Kasumi-1 (cell line): ENCODE data around the gene SLC12A7.

Experiments used
- DNase-seq, 2 experiments: peaks; one replicate each; lab custom pipeline; 2025; lab: John Stamatoyannopoulos, UW

SLC12A7 gene

DNA sequence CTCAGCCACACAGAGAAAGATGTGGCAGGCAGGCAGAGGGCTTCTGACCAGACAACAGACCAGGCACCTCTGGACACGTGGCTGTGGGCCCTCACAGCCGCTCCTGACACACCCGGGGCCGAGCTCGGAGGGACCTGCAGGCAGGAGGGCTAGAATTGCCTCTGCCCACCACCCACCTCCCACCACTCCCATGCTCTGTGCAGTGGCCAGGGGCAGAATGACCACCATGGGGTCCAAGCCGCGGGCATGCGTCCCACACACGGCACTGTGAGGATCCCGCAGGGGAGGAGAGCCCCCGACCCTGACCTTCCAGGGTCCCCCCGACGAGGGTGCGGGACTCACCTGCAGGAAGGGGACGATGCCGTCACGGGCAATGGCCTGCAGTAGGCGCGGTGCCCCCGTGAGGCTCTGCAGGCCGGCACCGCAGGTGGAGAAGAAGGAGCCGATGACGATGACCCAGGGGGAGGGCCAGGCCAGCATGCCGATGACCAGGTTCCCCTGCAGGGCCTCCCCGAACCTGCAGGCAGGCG is 34.3 kb downstream of the SLC12A7 start:
- no peak for DNase-seq

DNA sequence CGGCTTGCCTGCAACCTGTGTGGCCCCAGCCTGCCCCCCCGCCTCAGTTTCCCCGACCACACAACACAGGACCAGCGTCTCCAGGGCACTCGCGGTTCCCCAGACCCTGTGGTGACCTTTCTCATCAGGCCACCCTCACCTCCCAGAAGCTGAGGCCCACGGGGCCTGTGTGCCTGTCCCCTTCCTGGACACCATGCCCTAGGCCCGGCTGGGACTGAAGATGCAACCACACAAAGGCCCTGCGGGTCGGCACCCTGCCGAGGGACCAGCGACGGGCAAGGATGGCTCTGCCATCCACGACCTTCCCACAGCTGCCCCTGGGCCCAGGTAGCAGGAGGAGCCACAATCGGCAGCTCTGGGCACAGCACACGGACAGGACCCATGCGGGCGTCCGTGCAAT is 34.8 kb downstream of the SLC12A7 start:
- DNase-seq, result no peak

DNA sequence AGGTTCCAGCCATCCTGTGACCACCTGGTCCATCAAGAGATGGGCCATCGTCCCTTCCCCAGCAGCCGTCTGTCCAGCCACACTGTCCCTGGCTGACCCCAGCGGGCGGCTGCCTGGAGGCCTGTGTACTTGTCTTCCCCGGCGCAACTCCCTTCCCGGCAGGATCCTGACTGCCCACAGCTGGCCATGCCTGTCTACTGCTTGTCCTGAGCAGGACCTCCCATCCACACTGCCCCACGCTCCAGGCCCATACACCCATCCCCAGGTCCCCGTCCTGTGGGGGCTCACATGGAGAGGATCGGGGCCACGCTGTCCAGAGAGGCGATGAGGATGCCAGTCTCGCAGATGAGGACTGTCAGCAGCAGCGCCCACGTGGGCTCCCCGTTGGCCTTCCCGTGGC is 35.5 kb downstream of the SLC12A7 start:
- no peak for DNase-seq

DNA sequence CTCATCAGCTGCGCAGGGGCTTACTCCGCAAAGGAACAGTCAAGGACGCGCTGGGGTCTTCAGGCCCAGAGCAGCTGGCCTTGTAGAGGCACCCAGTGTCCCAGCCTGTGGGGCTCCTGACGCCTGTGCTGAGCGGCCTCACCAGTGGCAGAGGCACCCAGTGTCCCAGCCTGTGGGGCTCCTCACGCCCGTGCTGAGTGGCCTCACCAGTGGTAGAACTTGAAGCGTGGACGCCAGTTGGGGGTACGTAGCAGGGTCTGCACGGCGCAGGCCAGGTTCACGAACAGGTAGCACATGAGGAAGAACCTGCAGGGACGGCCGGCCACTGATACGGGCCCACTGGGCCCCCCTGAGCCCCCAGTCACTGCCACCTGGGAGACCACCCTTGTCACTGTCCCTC is 35.9 kb downstream of the SLC12A7 start:
- no peak for DNase-seq

DNA sequence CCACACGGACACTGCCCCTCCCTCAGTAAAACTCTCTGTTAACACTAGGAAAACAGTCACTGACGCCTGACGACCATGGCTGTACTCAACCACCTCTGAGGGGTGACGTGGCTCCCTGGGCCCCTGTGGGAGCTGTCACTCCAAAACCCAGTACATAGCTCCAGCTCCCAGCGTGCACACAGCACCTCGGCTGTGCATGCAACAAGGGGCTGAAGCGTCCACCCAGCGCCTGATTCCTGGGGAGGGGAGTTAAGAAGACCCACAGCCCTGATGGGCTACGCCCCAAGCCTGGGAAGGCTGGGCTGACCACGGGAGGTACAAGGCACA is 36.3 kb downstream of the SLC12A7 start:
- DNase-seq, result no peak

DNA sequence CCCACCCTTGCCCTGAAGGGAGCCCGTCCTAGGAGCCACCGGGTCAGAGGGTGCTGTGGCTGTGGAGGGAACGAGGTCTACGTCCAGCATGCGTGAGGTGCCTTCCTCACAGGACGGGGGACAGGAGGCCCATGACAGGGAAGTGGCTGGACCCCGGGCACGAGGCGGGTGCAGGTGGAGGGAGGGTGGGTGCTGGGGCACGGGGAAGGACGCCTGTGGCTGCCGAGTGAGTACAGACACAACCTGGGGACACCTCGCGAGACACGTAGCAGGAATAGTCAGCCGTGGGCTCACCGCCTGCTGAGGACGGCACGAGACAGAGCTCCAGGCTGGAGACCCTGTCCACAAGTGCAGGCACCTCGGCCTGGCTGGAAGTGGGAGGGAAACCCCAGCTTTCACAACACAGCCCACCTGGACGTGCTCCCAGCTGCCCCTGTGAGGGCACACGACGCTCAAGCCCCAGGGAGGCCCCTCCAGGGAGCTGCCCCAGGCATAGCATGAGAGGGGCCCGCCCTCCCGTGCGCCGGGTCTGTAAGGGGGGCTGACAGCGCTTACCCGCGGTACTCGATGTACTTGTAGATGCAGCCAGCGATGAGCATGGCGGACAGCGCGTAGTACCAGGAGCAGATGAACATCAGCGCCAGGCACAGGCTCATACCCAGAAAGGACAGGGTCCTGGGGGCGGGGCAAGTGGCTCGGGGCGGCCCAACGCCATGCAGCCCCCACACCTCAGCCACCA is 36.9 kb downstream of the SLC12A7 start:
- no peak for DNase-seq

DNA sequence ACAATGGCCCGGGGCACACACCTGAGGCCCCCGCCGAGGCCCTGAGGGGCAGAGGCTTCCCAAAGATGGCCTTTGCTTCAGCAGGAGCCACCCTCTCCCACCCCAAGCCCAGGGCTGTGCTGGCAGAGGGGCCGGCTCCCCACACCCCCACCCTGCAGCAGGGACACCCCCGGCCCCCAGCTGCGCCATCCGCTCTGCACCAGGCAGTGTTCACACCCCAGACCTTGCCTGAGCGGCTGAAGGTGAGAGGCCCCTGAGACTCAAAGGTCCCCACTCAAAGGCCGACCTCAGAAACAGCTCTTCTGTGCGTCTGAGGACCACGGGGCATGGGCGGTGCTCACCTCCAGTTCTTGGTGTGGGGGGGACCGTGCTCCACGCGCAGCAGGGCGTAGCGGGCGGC is 37.6 kb downstream of the SLC12A7 start:
- no peak for DNase-seq

DNA sequence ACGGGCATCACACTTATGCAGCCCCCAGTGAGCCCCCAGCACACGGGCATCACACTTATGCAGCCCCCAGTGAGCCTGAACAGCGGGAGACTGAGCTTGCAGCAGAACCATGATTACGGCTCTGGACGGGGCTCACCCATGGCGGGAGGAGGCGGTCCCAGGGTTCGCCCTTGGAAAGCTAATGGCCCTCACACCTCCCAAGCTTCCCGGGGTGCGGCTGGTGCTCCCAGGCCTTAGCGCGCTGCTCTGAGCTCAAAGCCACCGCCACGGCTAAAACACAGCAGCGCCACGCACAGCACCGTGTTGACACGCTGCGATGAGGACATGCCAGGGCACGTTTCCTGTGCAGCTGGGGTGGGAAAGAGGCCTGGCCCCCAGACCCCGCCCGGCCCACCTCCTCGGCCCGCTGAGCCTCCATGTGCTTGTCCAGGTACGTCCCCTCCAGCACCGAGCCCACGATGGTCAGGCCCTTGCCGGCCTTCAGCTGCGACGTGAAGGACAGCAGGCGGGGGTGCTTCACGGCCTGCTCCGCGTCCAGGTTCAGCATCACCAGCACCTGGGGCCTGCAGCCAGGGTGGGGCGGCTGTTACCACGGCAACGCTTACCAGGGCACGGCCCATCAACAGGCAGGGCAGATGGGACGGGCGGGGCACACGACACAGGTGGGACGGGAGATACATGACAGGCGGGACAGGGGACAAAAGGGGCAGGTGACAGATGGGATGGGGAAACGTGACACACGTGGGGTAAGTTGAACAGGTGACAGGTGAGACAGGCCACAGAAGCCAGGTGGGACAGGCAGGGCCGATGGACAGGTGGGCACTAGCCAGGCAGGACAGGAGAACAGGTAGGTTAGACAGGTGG is 38.4 kb downstream of the SLC12A7 start:
- no peak for DNase-seq

DNA sequence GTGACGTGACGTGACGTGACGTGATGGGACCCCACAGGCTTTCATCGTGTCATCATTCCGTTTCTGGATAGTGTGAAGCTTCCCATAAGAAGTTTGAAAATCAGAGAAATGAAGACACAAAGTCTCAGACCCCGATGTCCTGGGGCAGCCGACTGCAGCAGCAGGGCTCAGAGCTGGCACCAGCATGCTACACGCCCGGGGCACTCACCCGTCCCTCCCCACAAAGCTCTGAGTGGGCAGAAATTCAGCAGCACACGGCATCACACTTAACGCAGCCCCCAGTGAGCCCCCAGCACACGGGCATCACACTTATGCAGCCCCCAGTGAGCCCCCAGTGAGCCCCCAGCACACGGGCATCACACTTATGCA is 42.2 kb downstream of the SLC12A7 start:
- DNase-seq, result no peak

DNA sequence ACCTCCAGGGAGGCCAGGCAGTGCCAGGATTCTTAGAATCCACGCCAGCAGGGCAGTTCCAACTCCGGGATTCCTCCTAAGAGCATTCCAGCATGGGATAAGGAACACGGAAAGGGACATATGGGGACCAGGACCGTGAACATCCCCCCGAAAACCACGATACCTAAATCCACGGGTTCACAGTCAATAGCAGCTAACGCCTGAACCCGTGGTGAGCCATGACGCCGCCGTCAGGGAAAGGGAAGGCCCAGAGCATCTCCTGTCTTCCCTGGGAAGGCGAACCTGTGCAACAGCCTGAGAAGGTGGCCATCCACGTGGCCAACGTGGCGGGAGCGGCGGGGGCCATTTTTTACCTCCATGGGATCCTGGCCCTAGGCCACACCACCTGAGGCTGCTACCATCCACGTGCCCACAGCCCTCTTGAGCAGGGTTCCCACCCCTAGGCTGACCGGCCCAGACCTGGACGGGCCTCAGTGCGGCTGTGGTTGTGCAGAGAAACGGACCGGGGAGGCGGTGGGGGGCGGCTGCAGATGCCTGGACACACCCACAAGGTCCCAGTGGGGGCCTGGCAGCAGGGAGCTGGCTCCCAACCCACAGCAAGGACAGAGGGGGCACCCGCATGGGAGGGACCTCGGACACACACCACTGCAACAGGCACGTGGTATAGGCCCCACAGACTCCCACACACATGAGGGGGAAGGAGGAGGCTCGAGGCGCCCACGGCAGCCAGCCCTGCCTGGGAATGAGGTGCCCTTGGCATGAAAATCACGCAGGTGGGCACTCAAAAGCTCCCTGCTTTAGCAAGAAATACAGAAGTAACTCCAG is 42.8 kb downstream of the SLC12A7 start:
- no peak for DNase-seq

DNA sequence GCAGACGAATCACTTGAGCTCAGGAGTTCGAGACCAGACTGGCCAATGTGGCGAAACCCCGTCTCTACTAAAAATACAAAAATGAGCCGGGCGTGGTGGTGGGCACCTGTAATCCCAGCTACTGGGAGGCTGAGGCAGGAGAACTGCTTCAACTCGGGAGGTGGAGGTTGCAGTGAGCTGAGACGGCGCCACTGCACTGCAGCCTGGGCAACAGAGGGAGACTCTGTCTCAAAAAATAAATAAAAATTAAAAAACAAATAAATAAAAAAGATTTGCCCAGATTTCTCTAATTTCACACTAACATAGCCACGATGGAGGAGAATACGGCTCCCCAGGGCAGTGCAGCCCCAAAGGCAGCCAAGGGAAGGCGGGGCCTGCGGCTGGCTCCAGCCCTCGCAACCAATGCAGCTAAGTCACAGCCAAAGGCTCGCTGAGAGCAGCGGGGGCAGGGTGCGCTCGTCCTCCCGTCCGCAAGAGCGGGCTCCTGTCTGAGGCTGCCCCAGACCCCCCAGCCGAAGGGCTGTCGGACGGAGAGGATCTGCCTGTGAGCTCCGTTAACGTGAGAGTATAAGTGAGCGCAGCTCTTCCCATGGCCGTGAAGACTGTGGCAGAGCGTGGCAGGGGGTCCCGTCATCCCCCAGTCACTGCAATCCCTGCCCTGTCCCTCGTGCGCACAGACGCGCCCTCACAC is 43.5 kb downstream of the SLC12A7 start:
- no peak for DNase-seq

DNA sequence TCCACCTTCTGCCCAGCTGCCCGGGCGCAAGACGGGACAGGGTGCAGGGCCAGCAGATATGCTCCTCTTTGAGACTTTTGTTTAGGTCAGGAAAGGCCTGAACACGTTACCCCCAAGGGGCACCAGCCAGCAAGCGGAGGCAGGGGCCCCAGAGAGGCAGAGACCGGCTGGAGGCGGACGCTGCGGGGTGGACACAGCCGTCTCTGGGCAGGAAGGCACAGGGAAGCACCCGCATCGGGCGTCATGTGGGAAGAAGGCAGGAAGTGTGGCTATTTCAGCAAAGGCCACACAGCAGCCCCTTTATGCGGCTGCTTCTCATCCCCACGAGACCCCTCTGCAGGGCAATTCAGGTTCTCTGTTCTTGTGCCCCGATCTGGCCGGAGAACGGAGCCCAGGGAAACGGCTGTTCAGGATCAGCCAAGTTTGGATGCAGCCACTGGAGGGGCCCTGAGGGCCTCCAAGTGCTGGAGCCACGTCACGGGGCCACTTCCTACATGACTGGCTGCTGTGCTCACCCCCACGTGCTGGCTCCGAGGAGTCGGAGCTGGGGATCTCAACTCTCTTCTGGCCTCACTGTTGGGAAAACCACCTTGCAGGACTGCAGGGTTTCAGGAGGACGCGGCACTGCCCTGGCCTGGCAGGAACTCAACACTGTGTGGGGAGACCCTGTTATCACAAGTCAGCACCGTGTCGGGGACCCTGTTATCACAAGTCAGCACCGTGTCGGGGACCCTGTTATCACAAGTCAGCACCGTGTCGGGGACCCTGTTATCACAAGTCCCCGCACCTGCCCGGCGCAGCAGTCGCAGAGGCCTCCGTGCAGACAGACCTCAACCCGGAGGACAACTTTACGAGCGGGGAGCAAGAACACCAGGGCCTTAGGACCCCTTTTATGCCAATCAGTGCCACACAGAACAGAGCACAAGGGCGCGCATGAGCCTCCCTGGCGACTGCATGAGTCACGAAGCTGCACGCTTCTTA is 44.4 kb downstream of the SLC12A7 start:
- no peak for DNase-seq

DNA sequence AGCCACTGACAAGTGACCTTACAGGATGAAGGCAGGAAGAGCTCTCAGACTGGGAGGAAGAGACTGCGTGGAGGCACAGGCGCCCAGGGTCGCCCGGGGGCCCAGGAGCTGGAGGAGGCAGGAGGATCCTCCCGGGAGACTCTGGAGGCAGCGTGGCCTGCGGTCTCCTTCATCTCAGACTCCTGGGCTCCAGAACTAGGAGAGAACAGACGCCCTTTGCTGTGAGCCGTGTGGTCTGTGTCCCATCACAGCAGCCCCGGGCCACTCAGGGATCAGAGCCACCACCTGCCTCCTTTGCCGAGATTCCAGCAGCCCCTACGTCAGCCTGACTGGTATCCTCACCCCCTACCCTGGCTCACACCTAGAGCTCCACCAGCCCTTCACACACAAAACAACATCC is 45.2 kb downstream of the SLC12A7 start:
- no peak for DNase-seq

DNA sequence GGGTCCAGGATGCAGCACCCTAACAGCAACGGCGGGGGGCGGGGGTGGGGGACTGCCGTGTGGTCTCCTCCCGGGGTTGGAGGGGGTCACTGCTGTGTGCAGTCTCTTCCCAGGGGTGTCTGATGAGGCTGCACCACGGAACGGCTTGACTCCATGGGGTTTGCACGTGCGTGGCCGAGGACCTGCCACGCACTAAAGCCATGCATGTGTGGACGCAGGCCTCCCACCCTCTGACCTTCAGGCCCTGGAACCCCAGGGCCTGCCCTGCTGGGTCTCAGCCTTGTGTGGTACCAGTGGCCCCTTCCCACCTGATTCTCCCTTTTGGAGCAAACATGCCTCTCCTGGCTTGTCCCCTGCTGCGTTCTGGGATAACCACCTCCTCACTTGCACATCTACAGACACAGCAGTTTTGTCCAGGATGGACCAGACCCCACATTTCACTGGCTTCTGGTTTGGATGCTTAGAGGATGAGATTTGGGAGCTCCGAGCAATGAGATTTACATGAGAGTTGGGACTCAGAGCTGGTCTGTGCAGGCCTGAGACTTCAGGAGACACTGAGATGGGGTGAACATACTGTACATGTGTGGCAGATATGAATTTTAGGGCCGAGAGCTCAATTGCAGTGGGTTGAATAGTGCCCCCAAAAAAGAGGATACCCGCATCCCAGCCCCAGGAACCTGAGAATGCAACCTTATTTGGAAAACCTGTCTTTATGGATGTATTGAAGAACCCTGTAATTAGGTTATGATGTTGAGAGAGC is 45.8 kb downstream of the SLC12A7 start:
- DNase-seq, result no peak

DNA sequence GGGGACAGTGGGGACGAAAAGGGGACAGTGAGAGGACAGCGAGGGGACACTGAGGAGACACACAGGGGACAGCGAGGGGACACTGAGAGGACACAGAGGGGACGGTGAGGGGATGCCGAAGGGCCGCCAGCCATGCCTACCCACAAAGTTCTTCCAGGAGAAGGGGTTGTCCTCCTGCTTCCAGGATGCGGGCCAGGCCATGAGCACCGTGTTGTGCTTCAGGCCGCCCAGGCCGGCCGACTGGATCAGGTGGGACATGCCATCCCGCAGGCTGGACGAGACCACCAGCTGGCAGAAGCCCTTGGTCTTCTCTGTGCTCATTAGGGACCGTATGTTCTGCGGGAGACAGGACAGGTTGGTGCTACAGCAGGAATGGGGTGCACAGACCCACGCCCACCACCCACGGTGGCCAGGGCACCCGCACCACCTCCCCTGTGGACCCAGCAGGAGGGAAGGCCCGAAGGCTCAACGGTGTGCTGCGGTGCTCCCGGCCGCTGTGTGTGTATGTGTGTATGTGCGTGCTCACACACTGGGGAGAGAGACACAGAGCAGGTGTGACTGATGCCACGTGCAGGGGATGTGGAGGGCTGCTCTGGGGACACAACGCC is 46.6 kb downstream of the SLC12A7 start:
- no peak for DNase-seq

DNA sequence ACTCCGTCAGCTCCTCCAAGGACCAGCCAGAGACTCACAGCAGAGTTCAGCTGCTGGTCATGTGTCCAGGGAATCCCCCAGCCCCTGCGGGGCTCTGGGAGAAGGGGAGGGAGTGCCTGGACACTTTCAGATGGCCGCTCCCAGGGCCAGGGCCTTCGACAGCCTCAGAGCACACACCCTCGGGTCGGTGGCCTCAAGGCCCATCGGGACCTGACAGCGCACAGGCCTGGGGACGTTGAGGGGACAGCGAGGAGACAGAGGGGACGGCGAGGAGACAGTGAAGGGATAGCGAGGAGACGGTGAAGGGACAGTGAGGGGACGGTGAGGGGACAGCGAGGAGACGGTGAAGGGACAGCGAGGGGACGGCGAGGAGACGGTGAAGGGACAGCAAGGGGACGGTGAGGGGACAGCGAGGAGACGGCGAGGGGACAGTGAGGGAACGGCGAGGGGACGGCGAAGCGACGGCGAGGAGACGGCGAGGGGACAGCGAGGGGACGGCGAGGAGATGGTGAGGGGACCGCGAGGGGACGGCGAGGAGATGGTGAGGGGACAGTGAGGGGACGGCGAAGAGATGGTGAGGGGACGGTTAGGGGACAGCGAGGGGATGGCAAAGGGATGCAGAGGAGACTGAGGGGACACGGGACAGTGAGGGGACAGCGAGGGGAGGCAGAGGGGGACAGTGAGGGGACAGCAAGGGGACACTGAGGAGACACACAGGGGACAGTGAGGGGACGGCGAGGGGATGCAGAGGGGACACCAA is 47.3 kb downstream of the SLC12A7 start:
- DNase-seq, result no peak

DNA sequence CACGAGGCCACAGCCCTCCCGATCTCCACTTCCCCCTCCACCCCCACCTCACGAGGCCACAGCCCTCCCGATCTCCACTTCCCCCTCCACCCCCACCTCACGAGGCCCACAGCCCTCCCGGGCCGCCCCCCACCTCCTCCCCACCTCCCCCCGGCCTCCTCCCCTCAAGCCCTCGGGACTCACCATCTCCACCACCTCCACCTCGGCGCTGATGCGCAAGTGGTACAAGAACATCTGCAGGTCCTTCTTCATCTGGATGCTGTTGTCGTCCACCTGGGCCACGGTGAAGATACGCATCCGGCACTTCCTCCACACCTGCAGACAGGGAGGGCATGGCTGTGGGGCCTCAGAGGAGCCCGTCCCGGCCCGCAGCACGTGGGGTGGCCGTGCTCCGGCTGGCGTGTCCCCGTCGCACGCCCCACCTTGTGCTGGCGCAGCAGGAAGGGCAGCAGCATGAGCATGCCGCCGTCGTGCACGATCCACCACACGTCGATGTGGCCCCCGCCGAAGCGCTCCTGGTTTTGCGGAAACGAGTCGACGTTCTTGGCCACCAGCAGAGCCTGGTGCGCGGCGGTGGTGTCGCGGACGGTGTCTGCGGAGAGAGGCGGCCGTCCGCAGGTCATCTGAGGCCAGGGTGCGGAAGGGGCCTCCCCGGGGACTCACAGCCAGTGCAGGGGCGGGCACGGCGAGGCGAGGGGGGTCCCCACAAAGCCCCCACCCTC is 48.0 kb downstream of the SLC12A7 start:
- no peak for DNase-seq
